GM18951 (cell line): ENCODE results near the gene TNP1.

Experiments
- POLR2A ChIP-seq: IDR thresholded peaks from 4 replicates; pipeline ENCODE4 v1.6.1; 2011; ENCODE audit warnings: mild to moderate bottlenecking; ENCODE audit not compliant: insufficient read length, insufficient read depth; ENCODE audit errors: extremely low read depth
- in situ Hi-C: fragments of 300-500 bp; cut with MboI; formaldehyde crosslinking; loops from one replicate; pipeline ENCODE4 v1.12.0; 2022; ENCODE audit warnings: low sequenced_read_pairs, mixed read lengths, inconsistent platforms; ENCODE audit not compliant: unreplicated experiment

TNP1 gene

GRCh38 chr2:216859944-216860343, at the start of gene TNP1:
Gene TNP1 (minus strand): TSS chr2:216860064. CDS start chr2:216860034, 30 bp downstream.
- TF ChIP-seq POLR2A = no peak
- in situ Hi-C loops = no loop called here

- TF ChIP-seq POLR2A = no peak
- in situ Hi-C loops = no loop called here
Measured at GRCh38 chr2:216908300-216908699, 48.4 kb upstream of the TNP1 start.

- in situ Hi-C loops = no loop called here
- no peak for TF ChIP-seq POLR2A
Measured at GRCh38 chr2:216905649-216906329, 45.9 kb upstream of the TNP1 start.

GRCh38 chr2:216904974-216905373, 45.1 kb upstream of the TNP1 start:
- in situ Hi-C loops = no loop called here

GRCh38 chr2:216904554-216904953, 44.7 kb upstream of the TNP1 start:
- no peak for TF ChIP-seq POLR2A

More at GRCh38 chr2:216904974-216905373, 45.1 kb upstream of the TNP1 start:
- no peak for TF ChIP-seq POLR2A

GRCh38 chr2:216903470-216903869, 43.6 kb upstream of the TNP1 start:
- no peak for TF ChIP-seq POLR2A
- in situ Hi-C loops = no loop called here

More at GRCh38 chr2:216904554-216904953, 44.7 kb upstream of the TNP1 start:
- in situ Hi-C loops = no loop called here

GRCh38 chr2:216901273-216901672, 41.4 kb upstream of the TNP1 start:
- TF ChIP-seq POLR2A = no peak
- in situ Hi-C loops = no loop called here

- in situ Hi-C loops = no loop called here
- TF ChIP-seq POLR2A = no peak
Measured at GRCh38 chr2:216900406-216900805, 40.5 kb upstream of the TNP1 start.

GRCh38 chr2:216897561-216898203, 37.8 kb upstream of the TNP1 start:
- in situ Hi-C loops = no loop called here
- TF ChIP-seq POLR2A = no peak

- in situ Hi-C loops = no loop called here
- TF ChIP-seq POLR2A = no peak
Measured at GRCh38 chr2:216890138-216890537, 30.3 kb upstream of the TNP1 start.

- in situ Hi-C loops = no loop called here
Measured at GRCh38 chr2:216888887-216889622, 29.2 kb upstream of the TNP1 start.

GRCh38 chr2:216888081-216888480, 28.2 kb upstream of the TNP1 start:
- no peak for TF ChIP-seq POLR2A
- in situ Hi-C loops = no loop called here

More at GRCh38 chr2:216888887-216889622, 29.2 kb upstream of the TNP1 start:
- no peak for TF ChIP-seq POLR2A

GRCh38 chr2:216887138-216887537, 27.3 kb upstream of the TNP1 start:
- in situ Hi-C loops = no loop called here
- TF ChIP-seq POLR2A = no peak

- in situ Hi-C loops = no loop called here
- TF ChIP-seq POLR2A = no peak
Measured at GRCh38 chr2:216885117-216885553, 25.3 kb upstream of the TNP1 start.

GRCh38 chr2:216884347-216884746, 24.5 kb upstream of the TNP1 start:
- in situ Hi-C loops = no loop called here
- TF ChIP-seq POLR2A = no peak
